Activated CD8-positive, alpha-beta memory T cell treated with anti-CD3 and anti-CD28 coated beads for 1 hour (primary cell): ENCODE measurements around the gene NLRP6.
A peak's percentile ranks its signal among the peaks of the same experiment; 100 is the strongest.

Experiments
- DNase-seq, 2 donors: peaks; one replicate each; pipeline ENCODE4 v3.0.0-alpha.2; 2020; ENCODE audit warnings: low read depth in 1 of 2; ENCODE audit errors: extremely low read depth in 1 of 2

The NLRP6 gene

GRCh38 chr11:292211-293121 lies 14.3 kb downstream of the NLRP6 start:
- no peak for DNase-seq

DNA sequence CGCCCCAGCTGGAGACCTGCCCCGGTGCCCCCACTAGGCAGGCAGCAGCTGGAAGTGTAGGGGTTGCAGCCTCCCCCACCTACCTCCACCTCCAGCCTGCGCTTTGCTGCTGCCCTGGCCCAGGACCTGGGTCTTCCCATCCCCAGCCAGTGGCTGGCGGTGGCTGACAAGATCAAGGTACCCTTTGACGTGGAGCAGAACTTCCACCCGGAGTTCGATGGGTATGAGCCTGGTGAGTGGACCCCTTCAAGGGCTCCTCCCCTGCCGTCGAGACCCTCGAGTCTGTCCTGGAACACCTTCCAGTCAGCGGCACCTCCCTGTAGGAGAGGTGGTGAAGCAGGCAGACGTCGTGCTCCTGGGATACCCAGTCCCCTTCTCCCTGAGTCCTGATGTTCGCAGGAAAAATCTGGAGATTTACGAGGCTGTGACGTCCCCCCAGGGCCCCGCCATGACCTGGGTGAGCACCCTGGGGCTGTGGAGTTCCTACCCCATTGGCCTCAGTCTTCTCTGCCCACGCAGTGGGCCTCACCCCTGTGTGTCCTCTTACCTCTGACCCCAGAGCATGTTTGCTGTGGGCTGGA lies 15.2 kb downstream of the NLRP6 start:
- DNase-seq = no peak

- DNase-seq = no peak
These were observed 15.8 kb downstream of the NLRP6 start for GRCh38 chr11:293852-294661.

DNA sequence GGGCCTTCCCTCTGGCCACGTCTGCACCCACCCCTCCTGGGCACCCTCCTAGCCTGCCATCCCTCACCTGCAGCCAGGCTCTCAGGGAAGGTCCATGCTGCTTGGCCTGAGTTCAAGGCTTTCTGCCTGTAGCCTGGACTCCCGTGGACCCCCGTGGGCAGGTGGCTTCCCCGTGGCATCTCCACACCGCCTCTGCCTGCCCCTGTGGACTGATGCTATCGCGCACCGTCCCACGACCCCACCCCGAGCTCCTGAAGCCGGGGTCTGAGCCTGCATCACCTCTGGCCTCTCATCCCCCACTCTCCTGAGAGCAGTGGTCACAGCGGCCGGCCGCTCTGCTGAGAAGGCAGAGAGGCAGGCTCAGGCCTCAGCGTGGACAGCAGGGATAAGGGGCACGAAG lies 16.6 kb downstream of the NLRP6 start:
- no peak for DNase-seq

GRCh38 chr11:295351-296170 lies 17.4 kb downstream of the NLRP6 start:
- DNase-seq = no peak

GRCh38 chr11:296171-297050 lies 18.2 kb downstream of the NLRP6 start:
- no peak for DNase-seq

- no peak for DNase-seq
These were observed 18.9 kb downstream of the NLRP6 start for GRCh38 chr11:297051-297585.

DNA sequence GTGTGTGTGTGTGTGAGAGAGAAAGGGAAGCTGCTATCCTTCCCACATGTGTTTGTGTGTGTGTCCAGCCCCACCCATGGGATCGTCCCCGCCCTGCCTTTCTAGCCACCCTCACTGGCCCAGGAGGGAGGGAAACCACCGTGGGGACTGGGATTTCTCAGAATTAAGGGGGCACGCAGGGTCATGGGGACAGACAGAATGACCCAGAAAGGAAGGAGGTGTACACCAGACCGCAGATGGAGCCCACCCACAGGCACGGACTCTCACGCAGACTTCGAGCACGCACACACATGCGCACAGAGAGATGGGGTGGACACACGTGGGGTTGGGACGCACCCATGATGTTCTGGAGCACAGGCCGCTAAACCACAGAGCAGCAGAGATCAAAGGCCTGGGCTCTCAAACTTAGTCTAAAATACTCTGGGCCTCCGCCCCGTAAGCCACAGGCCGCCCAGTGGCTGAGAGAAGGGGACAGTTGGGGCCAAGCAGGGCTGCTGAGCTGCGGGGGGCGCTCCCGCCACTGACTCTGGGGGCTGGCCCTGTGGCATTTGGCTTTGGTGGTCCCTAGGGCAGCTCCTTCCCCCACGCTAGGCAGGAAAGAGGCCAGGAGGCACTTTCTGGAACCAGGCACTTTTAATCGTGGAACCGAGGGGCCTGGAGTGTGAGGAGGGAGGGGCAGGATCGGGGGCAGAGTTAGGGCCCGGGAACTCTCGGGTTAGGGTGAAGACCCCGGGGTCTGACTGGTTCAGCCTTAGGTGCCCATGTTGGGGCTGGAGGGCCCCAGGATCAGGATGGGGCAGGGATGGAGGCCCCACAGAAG lies 19.6 kb downstream of the NLRP6 start:
- DNase-seq = no peak

DNA sequence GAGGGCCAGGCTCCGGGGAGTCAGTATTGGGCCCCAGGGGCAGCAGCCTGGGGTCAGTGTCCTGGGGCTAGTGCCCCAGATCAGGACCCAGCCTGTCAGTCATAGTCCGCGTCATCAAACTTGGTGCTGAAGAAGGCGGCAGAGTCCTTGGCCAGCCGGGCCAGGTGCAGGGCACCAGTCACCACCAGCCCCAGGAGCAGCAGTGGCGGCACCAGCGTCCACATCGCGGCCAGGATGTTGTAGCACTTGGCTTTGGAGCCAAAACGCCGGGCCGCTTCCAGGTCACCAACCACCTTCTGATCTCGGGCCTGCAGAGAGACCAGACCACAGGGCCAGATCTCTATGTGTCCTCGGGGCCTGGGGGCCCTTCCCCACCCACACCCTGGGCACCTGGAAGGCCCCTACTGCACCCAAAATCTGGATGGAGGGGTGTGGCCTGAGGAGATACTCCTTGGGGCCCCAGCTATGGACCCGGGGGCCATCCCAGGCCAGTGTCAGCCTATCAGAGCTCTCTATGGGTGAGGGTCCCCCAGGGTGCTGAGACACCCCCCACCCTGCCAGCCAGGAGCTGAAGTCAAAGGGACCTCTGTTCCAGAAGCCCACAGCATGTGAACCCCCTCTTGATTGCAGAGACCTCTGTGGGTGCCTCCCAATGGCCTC lies 20.3 kb downstream of the NLRP6 start:
- no peak for DNase-seq

DNA sequence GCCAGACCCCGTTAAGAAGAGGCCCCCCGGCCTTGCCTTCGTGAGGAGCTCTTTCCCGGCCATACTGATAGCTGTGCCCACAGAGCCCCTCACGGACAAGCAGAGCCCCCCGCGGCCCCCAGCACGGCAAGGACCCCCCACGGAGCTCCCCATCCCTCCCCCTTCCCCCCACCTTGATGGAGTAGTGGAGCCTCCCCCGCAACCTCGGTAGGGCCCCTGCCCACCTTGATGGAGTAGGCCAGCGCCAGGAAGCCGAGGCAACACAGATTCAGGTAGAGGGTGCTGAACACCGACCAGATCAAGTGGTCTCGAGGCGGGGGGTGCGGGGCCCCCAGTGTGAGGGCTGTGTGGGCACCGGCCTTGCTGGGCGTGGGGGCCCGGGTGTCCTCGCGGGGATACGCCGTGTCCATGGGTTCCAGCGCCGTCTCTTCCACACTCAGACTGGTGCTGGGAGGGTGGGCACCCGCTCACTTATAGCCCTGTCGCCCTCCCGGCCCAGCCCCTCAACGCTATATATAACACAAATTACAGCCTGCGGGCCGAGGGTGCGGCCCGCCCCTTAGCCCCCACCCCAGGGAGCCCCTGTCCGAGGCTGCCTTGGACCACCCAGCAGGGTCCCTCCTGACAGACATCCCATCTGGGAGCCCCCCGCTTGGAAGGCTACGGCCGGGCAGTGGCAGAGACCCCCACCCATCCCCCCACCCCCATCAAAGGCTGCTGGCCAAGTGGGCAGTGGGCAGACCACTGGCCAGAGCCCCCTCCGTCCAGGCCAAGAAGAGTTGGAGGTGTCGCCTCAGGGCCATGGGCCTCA lies 21.1 kb downstream of the NLRP6 start, which contains the start of gene IFITM5:
Gene IFITM5 (minus strand): TSS at position 446 of the 811 bp plus-strand sequence. CDS start 36 bp downstream, at position 410.
- DNase-seq = peak in 1 of 2 donors; percentile 45

DNA sequence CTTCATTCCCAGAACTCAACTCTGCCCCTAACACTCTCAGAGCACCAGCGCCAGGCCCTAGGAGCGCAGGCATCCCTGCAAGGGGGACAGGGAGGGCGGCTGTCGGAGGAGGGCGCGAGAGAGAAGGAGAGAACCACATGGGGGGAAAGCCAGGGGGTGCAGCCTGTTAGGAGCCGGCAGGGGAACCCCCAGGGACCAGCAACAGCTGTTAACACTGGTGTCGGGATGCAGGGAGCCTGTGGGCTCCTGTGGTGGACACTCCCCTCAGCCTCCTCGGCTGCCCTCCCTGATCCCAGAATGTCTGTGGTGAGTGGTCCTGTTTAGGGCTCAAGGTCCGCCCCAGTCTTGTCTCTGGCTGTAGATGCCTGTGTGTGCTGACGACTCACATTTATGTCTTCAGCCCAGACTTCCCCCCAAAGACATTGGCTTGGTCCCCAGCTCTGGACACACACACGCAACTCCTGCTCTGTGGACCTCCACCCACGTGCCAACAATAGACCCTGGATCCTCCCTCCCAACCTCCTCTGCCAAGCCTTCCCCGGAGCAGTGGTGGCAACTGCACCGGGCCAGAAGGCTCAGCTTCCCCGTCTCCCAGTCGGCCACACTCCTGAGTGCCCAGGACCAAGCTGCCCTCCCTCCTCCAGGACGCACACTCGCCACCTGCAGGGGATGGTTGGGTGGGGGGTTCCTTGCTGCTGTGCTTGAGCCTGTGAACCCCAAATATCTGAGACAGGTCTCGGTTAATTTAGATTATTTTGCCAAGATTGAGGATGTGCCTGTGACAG lies 21.9 kb downstream of the NLRP6 start:
- DNase-seq = peak in 1 of 2 donors; percentile 50

- DNase-seq = no peak
These were observed 25.2 kb downstream of the NLRP6 start for GRCh38 chr11:303363-303762.

GRCh38 chr11:304061-304506 lies 25.9 kb downstream of the NLRP6 start:
- DNase-seq = no peak

DNA sequence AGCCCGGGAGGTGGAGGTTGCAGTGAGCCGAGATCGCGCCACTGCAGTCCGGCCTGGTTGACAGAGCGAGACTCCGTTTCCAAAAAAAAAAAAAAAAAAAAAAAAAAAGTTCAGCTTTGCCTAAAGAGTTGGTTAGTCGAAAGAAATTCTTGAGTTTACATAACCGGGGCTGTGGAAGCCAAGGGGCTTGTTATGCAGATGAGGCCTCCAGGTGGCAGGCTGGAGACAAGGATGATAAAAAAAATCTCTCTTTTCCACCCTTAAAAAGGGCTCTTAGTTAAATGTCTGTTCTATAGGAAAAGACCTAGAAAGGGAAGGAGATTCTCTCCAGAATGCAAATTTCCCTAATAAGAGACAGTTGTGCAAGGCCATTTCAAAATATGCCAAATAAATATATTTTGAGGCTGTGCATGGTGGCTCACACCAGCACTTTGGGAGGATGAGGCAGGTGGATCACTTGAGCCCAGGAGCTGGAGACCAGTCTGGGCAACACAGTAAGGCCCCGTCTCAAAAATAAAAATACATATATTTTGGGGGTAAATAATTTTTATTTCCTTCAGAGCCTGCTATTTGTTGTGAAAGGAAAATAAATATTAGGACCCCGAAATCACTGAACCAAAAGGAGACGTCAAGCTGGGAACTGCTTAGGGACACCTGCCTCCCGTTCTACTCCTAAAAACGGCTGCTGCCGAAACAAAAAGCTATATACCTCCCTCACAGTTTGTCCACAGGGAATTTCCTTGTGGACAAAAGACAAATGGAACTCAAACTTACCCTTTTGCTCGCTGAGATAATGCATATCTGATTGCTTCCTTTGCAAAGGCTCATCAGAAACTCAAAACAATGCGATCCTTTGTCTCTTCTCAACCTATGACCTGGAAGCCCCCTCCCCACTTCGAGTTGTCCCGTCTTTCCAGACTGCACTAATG lies 27.0 kb downstream of the NLRP6 start:
- no peak for DNase-seq

- DNase-seq = no peak
These were observed 27.6 kb downstream of the NLRP6 start for GRCh38 chr11:305844-306211.
